C4-2B (cell line): ENCODE data around the gene CEP192.
A peak's percentile ranks its signal among the peaks of the same experiment; 100 is the strongest.

Experiments
- H3K27ac ChIP-seq: fragments of 450-650 bp; 2 replicates; pipeline ENCODE4 v1.5.1; 2017
- ZFX ChIP-seq: fragments of 450-650 bp; IDR thresholded peaks from 2 replicates; pipeline ENCODE4 v1.6.1; 2017
- TF ChIP-seq, protein P1 (sequence below): fragments of 450-650 bp; conservative IDR thresholded peaks from 2 replicates; pipeline ENCODE4 v1.5.1; 2017; ENCODE audit warnings: mild to moderate bottlenecking

The CEP192 gene

DNA sequence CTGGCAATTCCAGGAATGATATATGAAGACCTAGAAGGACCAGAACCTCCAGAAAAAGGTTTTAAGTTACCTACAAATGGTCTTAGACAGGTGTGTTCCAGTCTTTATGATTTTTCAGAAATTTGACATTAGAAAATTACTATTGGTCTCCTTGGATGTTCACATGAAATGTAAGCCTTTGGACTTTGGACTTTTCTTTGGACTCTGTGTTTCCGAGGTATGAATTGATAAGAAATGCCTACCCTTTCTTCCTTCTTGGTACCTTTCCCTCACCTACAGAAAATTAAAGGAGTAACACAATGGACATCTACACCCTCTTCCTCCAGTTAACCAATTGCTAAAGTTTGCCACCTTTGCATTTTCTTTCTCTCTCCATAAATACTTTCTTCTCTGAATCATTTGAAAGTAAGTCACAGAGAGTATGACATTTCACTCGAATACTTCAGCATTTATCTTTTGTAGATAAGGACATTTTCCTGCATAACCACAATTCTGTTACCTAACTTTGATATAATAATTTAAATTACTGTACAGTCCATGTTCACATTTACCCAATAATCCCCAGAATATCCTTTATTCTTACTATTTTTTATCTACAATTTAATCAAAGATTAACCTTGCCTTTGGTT is 26.2 kb downstream of the CEP192 start:
- no peak overlapping the region for H3K27ac ChIP-seq
- TF ChIP-seq, protein P1, sequence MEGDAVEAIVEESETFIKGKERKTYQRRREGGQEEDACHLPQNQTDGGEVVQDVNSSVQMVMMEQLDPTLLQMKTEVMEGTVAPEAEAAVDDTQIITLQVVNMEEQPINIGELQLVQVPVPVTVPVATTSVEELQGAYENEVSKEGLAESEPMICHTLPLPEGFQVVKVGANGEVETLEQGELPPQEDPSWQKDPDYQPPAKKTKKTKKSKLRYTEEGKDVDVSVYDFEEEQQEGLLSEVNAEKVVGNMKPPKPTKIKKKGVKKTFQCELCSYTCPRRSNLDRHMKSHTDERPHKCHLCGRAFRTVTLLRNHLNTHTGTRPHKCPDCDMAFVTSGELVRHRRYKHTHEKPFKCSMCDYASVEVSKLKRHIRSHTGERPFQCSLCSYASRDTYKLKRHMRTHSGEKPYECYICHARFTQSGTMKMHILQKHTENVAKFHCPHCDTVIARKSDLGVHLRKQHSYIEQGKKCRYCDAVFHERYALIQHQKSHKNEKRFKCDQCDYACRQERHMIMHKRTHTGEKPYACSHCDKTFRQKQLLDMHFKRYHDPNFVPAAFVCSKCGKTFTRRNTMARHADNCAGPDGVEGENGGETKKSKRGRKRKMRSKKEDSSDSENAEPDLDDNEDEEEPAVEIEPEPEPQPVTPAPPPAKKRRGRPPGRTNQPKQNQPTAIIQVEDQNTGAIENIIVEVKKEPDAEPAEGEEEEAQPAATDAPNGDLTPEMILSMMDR = no peak
- no peak for TF ChIP-seq ZFX

DNA sequence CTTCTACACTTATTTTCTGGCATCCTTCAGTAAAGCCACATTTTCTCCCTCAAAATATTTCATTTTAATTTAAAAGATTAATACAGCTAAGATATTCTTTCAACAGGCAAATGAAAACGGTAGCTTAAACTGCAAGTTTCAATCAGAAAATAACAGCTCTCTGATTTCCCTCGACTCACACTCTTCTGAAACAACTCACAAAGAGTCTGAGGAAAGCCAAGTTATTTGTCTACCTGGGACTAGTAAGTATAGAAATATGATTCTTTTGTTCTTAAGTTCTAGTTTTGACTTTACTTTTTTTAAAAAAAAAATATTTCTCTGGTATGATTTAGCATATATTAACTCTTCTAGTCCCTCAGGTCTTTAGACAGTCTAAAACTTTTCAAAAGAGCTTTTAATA is 27.2 kb downstream of the CEP192 start:
- no peak for TF ChIP-seq ZFX
- TF ChIP-seq, protein P1 = no peak
- H3K27ac ChIP-seq = no peak overlapping the region

- no peak overlapping the region for H3K27ac ChIP-seq
- TF ChIP-seq, protein P1 = no peak
- TF ChIP-seq ZFX = no peak
Measured at GRCh38 chr18:13019301-13019700, 28.1 kb downstream of the CEP192 start.

GRCh38 chr18:13022644-13023043 is 31.5 kb downstream of the CEP192 start:
- H3K27ac ChIP-seq = no peak overlapping the region
- no peak for TF ChIP-seq ZFX
- TF ChIP-seq, protein P1 = no peak

DNA sequence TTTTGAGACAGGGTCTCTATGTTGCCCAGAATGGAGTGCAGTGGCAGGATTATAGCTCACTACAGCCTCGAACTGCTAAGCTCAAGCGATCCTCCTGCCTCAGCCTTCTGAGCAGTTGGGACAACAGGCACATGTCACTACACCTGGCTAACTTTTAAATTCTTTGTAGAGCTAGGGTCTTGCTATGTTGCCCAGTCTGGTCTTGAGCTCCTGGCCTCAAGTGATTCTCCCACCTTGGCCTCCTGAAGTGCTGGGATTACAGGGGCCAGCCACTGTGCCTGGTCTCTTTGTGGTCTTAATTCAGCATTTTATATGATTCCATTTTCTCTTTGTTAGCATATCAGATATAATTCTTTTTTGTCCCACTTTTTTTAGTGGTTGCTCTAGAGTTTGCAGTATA is 34.1 kb downstream of the CEP192 start:
- no peak overlapping the region for H3K27ac ChIP-seq
- TF ChIP-seq ZFX = no peak
- TF ChIP-seq, protein P1 = no peak

- TF ChIP-seq, protein P1 = no peak
- TF ChIP-seq ZFX = no peak
- peak overlapping the region; percentile 49; the same call in 1 of the 2 replicates for H3K27ac ChIP-seq
Measured at GRCh38 chr18:13026583-13027270, 35.6 kb downstream of the CEP192 start.

DNA sequence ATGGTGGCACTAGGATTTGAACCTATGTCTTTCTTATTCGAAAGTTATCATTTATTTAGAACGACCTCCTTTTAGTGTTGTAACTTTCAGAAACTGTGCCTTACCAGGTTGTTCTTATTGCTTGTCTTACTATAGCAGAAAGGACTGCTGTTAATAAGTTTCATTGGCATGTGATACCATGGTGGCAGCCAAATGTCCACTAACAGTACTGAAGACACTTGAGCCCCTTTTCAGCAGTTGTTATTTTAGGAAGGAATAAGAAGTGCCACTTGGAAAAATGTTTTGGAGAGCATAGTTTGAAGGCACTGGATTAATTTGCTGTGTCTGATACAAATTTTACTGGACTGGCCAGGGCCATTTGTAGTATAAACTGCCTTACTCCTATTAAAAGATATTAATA is 37.7 kb downstream of the CEP192 start:
- TF ChIP-seq, protein P1 = no peak
- no peak for TF ChIP-seq ZFX
- H3K27ac ChIP-seq = no peak overlapping the region
